G401 (cell line): ENCODE results near the gene GRIK4. TPM values are rescaled to one million over a fixed set of nuclear protein-coding genes. Genes with fewer than 3 reads are reported as not detected.

Source experiments
- DNase-seq: peaks from one replicate; pipeline ENCODE4 v3.0.0-alpha.2; 2015; ENCODE audit warnings: low spot score
- in situ Hi-C: cut with HindIII; loops from 2 replicates; pipeline ENCODE4 v1.10.0; 2016; ENCODE audit warnings: low sequenced_read_pairs, mixed read lengths
- total RNA-seq: library from RNA; depleted of rRNA; stranded (reverse); fragments of >200 nt; shearing (Covaris generic); gene quantifications from 2 replicates; pipeline ENCODE4 v1.2.3, GENCODE V29; 2014

The GRIK4 gene
- total RNA-seq, 1 experiment from 2014 or later, result 0.51 TPM

- in situ Hi-C loops, result no loop called here
- no peak for DNase-seq
These were observed 77.8 kb downstream of the GRIK4 start for GRCh38 chr11:120589376-120589775.

- in situ Hi-C loops, result no loop called here
These were observed 78.9 kb downstream of the GRIK4 start for GRCh38 chr11:120590472-120590871.

DNA sequence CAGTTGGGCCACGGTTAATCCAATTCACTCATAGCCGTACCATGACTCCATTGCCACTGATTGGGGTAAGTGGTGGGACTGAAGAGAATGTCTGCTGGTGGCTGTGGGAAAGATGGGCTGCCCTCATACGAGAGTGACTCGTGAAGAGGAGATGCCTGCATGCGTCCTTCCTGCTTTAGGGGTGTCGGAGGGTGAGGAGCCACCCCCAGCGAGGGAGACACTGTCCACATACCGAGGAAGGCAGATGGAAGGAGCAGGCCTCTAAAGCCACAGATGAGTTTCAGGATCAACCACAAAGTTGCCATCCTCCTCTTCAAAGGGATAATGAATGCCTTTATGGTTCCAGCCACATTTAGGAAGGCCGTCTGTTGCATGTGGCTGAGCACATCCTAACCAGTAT is 83.2 kb downstream of the GRIK4 start:
- in situ Hi-C loops, result no loop called here
- DNase-seq, result no peak

More at GRCh38 chr11:120590472-120590871, 78.9 kb downstream of the GRIK4 start:
- peak; percentile 72 for DNase-seq

DNA sequence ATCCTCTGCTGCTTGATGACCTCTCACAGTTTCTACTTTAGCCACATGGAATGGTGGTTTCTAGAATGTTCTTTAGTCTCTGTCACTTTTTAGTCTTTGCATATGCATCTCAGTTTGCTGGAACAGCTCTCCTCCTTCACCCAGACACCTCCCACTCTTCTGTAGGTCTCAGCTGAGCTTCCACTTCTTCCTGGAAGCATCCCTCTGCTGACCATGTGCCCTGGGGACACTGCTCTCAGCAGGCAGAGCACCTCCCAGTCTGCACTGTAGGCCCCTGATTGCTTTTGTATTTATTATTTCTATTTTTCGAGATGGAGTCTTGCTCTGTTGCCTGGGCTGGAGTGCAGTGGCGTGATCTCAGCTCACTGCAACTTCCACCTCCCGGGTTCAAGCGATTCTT is 84.0 kb downstream of the GRIK4 start:
- no peak for DNase-seq
- in situ Hi-C loops, result no loop called here

GRCh38 chr11:120597250-120598215 is 86.0 kb downstream of the GRIK4 start:
- in situ Hi-C loops, result no loop called here
- no peak for DNase-seq

GRCh38 chr11:120598517-120599257 is 87.1 kb downstream of the GRIK4 start:
- in situ Hi-C loops, result no loop called here
- DNase-seq, result no peak

DNA sequence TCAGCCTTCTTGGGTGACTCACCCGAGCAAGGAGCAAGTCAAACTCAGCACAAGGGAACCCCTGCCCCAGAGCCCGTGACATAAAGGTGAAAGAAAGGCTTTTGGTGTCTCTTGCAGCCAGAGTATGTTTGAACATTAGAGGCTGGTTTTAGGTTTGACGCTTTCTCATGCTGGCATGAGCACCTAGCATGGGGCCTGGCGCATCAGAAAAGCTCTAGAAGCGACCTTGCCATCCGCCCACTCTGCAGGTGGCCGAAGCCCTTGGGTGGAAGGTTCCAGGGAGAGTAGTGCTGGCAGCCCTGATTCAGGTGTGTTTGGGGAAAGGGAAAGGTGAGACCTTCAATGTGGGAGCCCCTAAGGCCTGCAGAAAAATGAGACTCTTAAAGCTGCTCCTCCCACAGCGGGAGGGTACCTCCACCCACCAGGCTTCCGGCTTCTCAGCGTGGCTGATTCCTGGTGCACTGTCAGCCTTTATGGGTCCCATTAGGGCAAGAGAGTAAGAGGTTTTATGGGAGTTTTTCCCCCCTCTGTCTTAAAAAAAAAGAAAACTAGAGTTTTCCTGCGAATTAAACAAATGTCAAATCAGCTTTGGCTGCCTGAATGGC is 88.4 kb downstream of the GRIK4 start:
- in situ Hi-C loops, result no loop called here
- no peak for DNase-seq

DNA sequence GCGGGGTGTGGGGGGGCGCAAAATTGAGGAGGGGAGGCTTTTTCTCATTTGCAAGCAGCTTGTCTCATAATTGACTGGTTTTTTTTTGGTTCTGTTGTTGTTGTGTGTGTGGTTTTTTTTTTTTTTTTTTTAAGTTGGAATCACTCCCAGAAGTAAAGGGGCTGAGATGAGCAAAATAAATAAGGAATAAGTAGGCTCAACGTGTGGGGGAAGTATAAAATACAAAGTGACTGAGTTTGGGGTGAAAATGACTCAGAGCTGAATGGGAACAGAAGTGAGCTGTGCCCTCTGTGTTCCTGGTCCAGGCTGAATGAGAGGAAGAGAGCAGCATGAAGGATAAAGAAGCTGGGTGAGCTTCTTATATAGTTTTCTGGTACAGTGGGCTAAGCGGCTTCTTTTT is 90.0 kb downstream of the GRIK4 start:
- in situ Hi-C loops, result no loop called here

DNA sequence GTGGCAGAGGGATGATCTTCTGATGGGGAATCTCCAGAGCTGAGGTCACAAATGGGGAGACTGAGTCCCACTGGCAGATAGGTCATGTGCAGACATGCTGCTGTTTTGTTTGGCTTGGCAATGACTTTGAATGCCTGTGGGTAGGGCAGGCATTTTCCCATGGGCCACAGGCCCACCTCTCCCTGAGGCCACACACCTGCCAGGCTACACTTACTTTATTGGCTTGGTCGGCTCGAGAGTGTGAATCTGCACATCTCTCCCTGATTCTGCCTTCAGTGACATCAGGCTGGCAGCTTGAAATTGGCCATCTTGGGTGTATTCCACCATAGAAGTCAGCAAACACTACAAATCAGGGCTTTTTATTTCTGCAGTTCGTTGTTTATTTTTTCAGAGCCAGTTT is 91.5 kb downstream of the GRIK4 start:
- in situ Hi-C loops, result no loop called here
- no peak for DNase-seq

More for the DNA sequence above, 90.0 kb downstream of the GRIK4 start:
- DNase-seq, result peak; percentile 7

DNA sequence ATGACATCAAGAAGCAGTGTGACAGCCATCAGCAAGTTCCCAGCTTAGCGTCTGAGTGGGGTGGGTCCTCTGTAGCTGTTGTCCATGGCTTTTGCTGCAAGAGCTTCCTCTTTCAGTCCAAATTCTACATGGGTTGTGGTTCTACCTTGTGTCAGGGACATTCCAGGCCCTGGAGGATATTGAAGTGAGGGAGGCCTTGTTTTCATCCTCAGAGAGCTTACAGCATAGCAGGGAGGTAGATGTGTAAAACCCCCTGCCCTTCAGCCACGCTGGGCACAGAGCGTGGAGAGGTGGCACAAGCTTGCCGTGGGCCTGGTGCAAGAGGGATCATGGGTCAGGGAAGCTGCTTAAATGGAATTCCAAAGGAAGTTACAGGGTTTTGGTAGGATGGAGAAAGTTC is 93.9 kb downstream of the GRIK4 start:
- DNase-seq, result no peak
- in situ Hi-C loops, result no loop called here

GRCh38 chr11:120606211-120607010 is 94.9 kb downstream of the GRIK4 start:
- in situ Hi-C loops, result no loop called here
- no peak for DNase-seq

- no peak for DNase-seq
- in situ Hi-C loops, result no loop called here
These were observed 96.5 kb downstream of the GRIK4 start for GRCh38 chr11:120608061-120608460.

GRCh38 chr11:120608760-120609211 is 97.2 kb downstream of the GRIK4 start:
- in situ Hi-C loops, result no loop called here
- DNase-seq, result no peak

DNA sequence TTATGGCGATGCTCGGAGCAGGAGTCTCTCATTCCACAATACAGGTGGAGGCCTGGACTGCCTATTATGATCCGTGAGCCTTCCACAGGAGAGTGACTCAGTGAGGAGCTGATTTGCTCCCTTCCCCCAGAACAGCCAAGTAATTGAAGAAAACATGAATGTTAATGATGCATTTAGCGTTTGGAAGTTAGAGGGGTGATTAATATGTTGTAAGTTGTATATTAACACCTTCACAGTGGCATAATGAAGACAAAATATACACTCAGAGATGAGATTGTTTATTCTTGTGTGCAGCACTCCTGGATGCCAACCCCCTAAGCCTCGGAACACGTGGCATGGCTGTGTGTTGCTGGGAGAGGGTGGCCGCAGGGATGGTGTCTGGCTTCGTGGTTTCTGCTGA is 98.6 kb downstream of the GRIK4 start:
- no peak for DNase-seq
- in situ Hi-C loops, result no loop called here

DNA sequence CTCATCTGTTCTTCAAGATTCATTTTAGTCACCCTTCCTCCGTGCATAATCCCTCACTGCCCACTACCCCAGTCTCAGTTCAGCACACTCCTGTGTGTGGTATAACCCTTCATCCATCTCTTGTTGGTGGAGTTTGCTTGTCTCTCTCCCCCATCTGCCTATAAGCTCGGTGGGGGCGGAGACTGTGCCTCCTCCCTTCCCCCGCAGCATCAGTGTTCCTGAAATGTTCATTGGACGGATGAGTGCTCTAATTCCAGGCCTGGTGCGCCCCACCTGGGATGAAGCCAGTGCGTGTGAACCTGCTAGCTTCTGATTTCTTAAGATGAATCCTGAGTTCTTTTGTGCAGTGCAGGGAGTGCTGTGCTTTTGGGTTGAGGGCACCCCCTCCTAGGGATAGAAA is 100.0 kb downstream of the GRIK4 start:
- in situ Hi-C loops, result no loop called here
- no peak for DNase-seq

DNA sequence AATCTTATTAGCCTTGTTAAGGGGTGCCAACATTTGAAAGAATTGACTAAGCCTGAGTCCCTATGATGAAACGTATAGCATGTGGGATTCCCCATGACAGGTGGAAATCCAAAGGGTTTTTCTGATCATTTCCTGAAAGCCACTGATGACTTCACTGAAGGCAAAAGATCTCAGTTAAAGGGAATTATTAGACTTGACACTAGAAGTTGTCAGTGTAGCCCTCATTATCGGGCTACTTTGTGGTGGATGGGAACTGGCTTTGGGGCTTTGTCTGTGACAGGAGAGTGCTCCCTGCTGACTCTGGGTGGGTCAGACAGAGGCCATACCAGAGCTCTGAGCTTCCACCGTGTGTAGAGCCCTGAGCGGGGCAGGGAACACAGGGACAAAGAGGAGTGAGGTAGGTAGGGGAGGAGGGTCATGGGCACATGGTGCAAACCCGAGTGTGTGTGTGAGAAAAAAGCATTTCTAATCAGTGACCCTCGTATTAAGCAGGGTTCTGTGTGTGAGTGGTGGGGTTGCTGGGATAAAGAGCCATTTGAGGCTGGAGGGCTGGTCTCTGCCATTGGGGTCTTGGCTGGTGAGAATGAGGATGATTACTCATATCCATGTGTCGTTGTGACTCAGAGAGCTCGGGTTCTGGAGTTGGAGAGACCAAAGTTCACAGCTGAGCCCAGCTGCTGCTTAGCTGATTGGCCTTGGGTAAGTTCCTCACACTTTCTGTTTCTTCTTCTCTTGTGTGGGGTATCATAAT is 101.1 kb downstream of the GRIK4 start:
- no peak for DNase-seq
- in situ Hi-C loops, result no loop called here

DNA sequence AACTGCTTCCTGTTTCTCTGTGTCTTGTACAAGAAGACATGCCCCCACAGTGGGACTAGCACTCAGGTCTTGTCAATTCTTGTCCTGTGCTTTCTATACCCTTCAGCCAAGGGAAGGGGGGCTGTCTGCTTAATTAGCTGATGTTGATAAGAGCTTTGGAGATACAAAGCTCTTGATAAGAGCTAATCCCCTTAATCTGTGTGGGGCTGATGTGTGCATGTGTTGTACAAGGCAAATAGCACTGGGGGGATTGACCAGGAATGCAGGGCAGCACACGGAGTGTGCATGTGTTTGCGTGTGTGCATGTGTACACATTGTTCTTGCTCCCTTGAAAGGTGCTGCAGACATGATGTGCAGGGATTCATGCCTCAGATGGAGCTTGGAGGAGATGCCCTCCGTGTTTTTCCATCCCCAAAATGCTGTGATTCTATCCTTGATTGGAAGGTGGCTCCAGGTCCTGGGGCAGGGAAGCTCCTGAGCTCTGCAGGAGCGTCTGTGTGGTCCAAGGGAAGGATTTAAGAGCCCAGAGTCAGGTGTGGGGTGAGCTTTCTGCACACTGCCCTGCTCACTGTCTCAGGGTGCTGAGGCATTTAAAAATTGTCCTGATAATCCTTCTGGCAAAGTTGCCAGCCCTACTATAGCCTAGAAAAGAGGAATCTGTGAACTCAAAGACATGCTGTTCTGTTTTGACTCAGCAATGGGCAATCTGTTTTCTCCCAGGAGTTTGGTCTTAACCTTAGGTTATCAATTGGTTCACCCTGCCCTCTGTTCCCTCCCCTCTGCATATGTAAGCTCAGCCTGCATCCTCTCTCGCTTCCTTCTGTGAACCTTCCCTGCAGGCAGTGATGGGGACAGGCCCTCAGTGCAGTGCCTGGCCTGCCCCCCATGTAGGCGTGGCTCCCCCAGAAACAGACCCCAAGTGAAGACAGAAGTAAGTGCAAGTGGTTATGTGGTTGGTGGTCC is 102.0 kb downstream of the GRIK4 start:
- in situ Hi-C loops, result no loop called here

More for the DNA sequence above, 102.0 kb downstream of the GRIK4 start:
- no peak for DNase-seq
